Neural crest cell (in vitro differentiated cells): ENCODE data around the gene C19orf25. TPM values are rescaled to one million over a fixed set of nuclear protein-coding genes. Genes with fewer than 3 reads are reported as not detected.
A peak's percentile ranks its signal among the peaks of the same experiment; 100 is the strongest.

Experiments used
- DNase-seq: peaks from one replicate; pipeline ENCODE4 v3.0.0; 2021; ENCODE audit warnings: low read depth, mixed read lengths, low spot score
- H3K27ac Mint-ChIP-seq: one replicate; pipeline ENCODE4 v1.8.0; 2021; ENCODE audit warnings: mild to moderate bottlenecking, mixed read lengths; ENCODE audit not compliant: unreplicated experiment
- H3K27me3 Mint-ChIP-seq: 2 replicates; pipeline ENCODE4 v1.8.0; 2021; ENCODE audit warnings: low read depth, mild to moderate bottlenecking, mixed read lengths
- H3K36me3 Mint-ChIP-seq: 2 replicates; pipeline ENCODE4 v1.8.0; 2021; ENCODE audit warnings: low read depth, mild to moderate bottlenecking, mixed read lengths
- H3K4me1 Mint-ChIP-seq: 2 replicates; pipeline ENCODE4 v1.8.0; 2021; ENCODE audit warnings: mixed read lengths
- H3K4me3 Mint-ChIP-seq: one replicate; pipeline ENCODE4 v1.8.0; 2021; ENCODE audit warnings: mild to moderate bottlenecking, mixed read lengths
- H3K9me3 Mint-ChIP-seq: 2 replicates; pipeline ENCODE4 v1.8.0; 2021; ENCODE audit warnings: mixed read lengths
- CTCF ChIP-seq: fragments of 200-600 bp; sonication (generic); conservative IDR thresholded peaks from 2 replicates; pipeline ENCODE4 v1.5.0; 2021; ENCODE audit warnings: antibody characterized with exemption, mild to moderate bottlenecking
- total RNA-seq: library from RNA; stranded (reverse); gene quantifications from 2 replicates; pipeline ENCODE4 v1.2.1, GENCODE V29; 2021

C19orf25 gene
- total RNA-seq, 1 donor from 2014 or later: 41.5 TPM

- Mint-ChIP-seq H3K9me3 (no peaks in the 10 kb centered on the region), H3K4me3 (peak overlapping the region; percentile 31), H3K36me3 (no peaks in the 10 kb centered on the region), H3K4me1 (peaks cover 13% of the 10 kb centered on the region), H3K27me3 (peaks cover 23% of the 10 kb centered on the region), H3K27ac (no peak overlapping the region)
- no peak for TF ChIP-seq CTCF
- no peak for DNase-seq
These were observed 13.5 kb upstream of the C19orf25 start for GRCh38 chr19:1492474-1493006.

GRCh38 chr19:1491849-1492170 is 12.8 kb upstream of the C19orf25 start:
- no peak overlapping the region for H3K27ac Mint-ChIP-seq
- no peak for TF ChIP-seq CTCF

GRCh38 chr19:1491114-1491848 is 12.3 kb upstream of the C19orf25 start, which contains the start of gene REEP6:
REEP6 (plus strand) TSS chr19:1491181; CDS start chr19:1491270, 89 bp downstream.
- Mint-ChIP-seq H3K27ac (peak within 1 kb of the TSS; percentile 100), H3K4me3 (peak within 1 kb of the TSS; percentile 92), H3K4me1 (peaks cover 9% of the 10 kb centered on the region), H3K36me3 (no peaks in the 10 kb centered on the region), H3K9me3 (no peaks in the 10 kb centered on the region), H3K27me3 (peaks cover 23% of the 10 kb centered on the region)
- TF ChIP-seq CTCF: no peak
- no peak for DNase-seq

More at GRCh38 chr19:1491849-1492170, 12.8 kb upstream of the C19orf25 start:
- Mint-ChIP-seq H3K9me3 (no peaks in the 10 kb centered on the region), H3K4me3 (peak overlapping the region; percentile 85), H3K4me1 (peaks cover 13% of the 10 kb centered on the region), H3K36me3 (no peaks in the 10 kb centered on the region), H3K27me3 (peaks cover 23% of the 10 kb centered on the region)
- DNase-seq: no peak

- H3K9me3 Mint-ChIP-seq: no peaks in the 10 kb centered on the region
- H3K4me1 Mint-ChIP-seq: peaks cover 9% of the 10 kb centered on the region
- TF ChIP-seq CTCF: no peak
- no peaks in the 10 kb centered on the region for H3K36me3 Mint-ChIP-seq
- peak; percentile 98 for DNase-seq
- peaks cover 23% of the 10 kb centered on the region for H3K27me3 Mint-ChIP-seq
- H3K4me3 Mint-ChIP-seq: peak within 1 kb of the TSS; percentile 92
- peak within 1 kb of the TSS; percentile 100 for H3K27ac Mint-ChIP-seq
These were observed 11.5 kb upstream of the C19orf25 start, which contains the start of gene PCSK4 for GRCh38 chr19:1490311-1491113. PCSK4 (minus strand) TSS chr19:1490350; CDS start chr19:1490346, 4 bp downstream.

GRCh38 chr19:1489463-1490310 is 10.7 kb upstream of the C19orf25 start:
- H3K9me3 Mint-ChIP-seq: no peaks in the 10 kb centered on the region
- peak overlapping the region; percentile 62 for H3K4me3 Mint-ChIP-seq
- no peak for TF ChIP-seq CTCF
- H3K4me1 Mint-ChIP-seq: peaks cover 9% of the 10 kb centered on the region
- no peak overlapping the region for H3K27ac Mint-ChIP-seq
- no peak for DNase-seq
- H3K27me3 Mint-ChIP-seq: peaks cover 23% of the 10 kb centered on the region
- H3K36me3 Mint-ChIP-seq: no peaks in the 10 kb centered on the region
